Activated T-cell treated with anti-CD3 and anti-CD28 coated beads, Interleukin-2, amount 50 U/mL, for 72 hours (primary cell): ENCODE results near the gene AJM1. TPM values are rescaled to one million over a fixed set of nuclear protein-coding genes. Genes with fewer than 3 reads are reported as not detected.

ENCODE experiments used
- ATAC-seq, 2 donors: fragments of 150-1000 bp; cut with Tn5 transposase; replicated peaks in 1 of 2; 2 replicates each; pipeline ENCODE4 v1.10.0; 2021; ENCODE audit warnings: moderate library complexity in 2 of 2, mild to moderate bottlenecking in 1 of 2
- DNase-seq, 2 donors: peaks; one replicate each; pipeline ENCODE4 v3.0.0; 2021 to 2022; ENCODE audit warnings: mixed read lengths in 1 of 2
- H3K27ac Mint-ChIP-seq: one replicate; pipeline ENCODE4 v1.8.0; 2022; ENCODE audit warnings: mild to moderate bottlenecking, moderate library complexity, mixed read lengths
- H3K27me3 Mint-ChIP-seq: one replicate; pipeline ENCODE4 v1.8.0; 2022; ENCODE audit warnings: low read depth, mixed read lengths
- H3K36me3 Mint-ChIP-seq, 2 donors: one replicate each; pipeline ENCODE4 v1.8.0; 2022; ENCODE audit warnings: mixed read lengths in 2 of 2, mild to moderate bottlenecking in 1 of 2; ENCODE audit not compliant: insufficient read depth in 2 of 2
- H3K4me1 Mint-ChIP-seq: one replicate; pipeline ENCODE4 v1.8.0; 2022; ENCODE audit warnings: low read depth, mixed read lengths
- H3K4me3 Mint-ChIP-seq, 2 donors: one replicate each; pipeline ENCODE4 v1.8.0; 2022; ENCODE audit warnings: mild to moderate bottlenecking in 2 of 2, mixed read lengths in 2 of 2, moderate library complexity in 2 of 2
- H3K9me3 Mint-ChIP-seq, 2 donors: one replicate each; pipeline ENCODE4 v1.8.0; 2022; ENCODE audit warnings: mixed read lengths in 2 of 2
- total RNA-seq, 2 donors: library from RNA; stranded (reverse); gene quantifications; one replicate each; pipeline ENCODE4 v1.2.3, GENCODE V29; 2022

The AJM1 gene
- total RNA-seq, 2 donors from 2014 or later, result 5.3 to 5.7 TPM

- no peaks in the 10 kb centered on the region for H3K27me3 Mint-ChIP-seq
- no peak overlapping the region for H3K27ac Mint-ChIP-seq
- no peaks in the 10 kb centered on the region for H3K9me3 Mint-ChIP-seq
- no peak for ATAC-seq
- no peak overlapping the region for H3K4me3 Mint-ChIP-seq
- H3K4me1 Mint-ChIP-seq, result peaks cover 3% of the 10 kb centered on the region
- DNase-seq, result no peak
- H3K36me3 Mint-ChIP-seq, result no peaks in the 10 kb centered on the region
Measured at GRCh38 chr9:136855461-136856078, 13.3 kb downstream of the AJM1 start.

- H3K27me3 Mint-ChIP-seq, result no peaks in the 10 kb centered on the region
- H3K4me3 Mint-ChIP-seq, result no peak overlapping the region
- H3K27ac Mint-ChIP-seq, result no peak overlapping the region
- no peaks in the 10 kb centered on the region for H3K36me3 Mint-ChIP-seq
- peaks cover 4% of the 10 kb centered on the region for H3K4me1 Mint-ChIP-seq
- no peak for DNase-seq
- H3K9me3 Mint-ChIP-seq, result no peaks in the 10 kb centered on the region
- ATAC-seq, result no peak
Measured at GRCh38 chr9:136856079-136856476, 13.8 kb downstream of the AJM1 start.

- Mint-ChIP-seq H3K9me3 (no peaks in the 10 kb centered on the region), H3K4me3 (no peak overlapping the region), H3K27me3 (no peaks in the 10 kb centered on the region), H3K36me3 (no peaks in the 10 kb centered on the region), H3K4me1 (peaks cover 4% of the 10 kb centered on the region), H3K27ac (no peak overlapping the region)
- no peak for DNase-seq
- no peak for ATAC-seq
Measured at GRCh38 chr9:136856541-136857141, 14.4 kb downstream of the AJM1 start.

GRCh38 chr9:136857166-136857565 lies 14.9 kb downstream of the AJM1 start:
- H3K27ac Mint-ChIP-seq, result no peak overlapping the region
- ATAC-seq, result no peak
- H3K9me3 Mint-ChIP-seq, result no peaks in the 10 kb centered on the region
- DNase-seq, result no peak
- H3K36me3 Mint-ChIP-seq, result peaks cover 0 to 2% of the 10 kb centered on the region in 2 donors
- no peaks in the 10 kb centered on the region for H3K27me3 Mint-ChIP-seq
- H3K4me1 Mint-ChIP-seq, result peaks cover 4% of the 10 kb centered on the region
- no peak overlapping the region for H3K4me3 Mint-ChIP-seq

GRCh38 chr9:136857581-136858412 lies 15.5 kb downstream of the AJM1 start:
- Mint-ChIP-seq H3K36me3 (peaks cover 0 to 4% of the 10 kb centered on the region in 2 donors), H3K27ac (no peak overlapping the region), H3K4me3 (no peak overlapping the region), H3K9me3 (no peaks in the 10 kb centered on the region), H3K27me3 (no peaks in the 10 kb centered on the region), H3K4me1 (peaks cover 4% of the 10 kb centered on the region)
- ATAC-seq (no peak), DNase-seq (no peak)

GRCh38 chr9:136858452-136858843 lies 16.2 kb downstream of the AJM1 start:
- H3K36me3 Mint-ChIP-seq, result peaks cover 2 to 4% of the 10 kb centered on the region in 2 donors

GRCh38 chr9:136858844-136859757 lies 16.8 kb downstream of the AJM1 start:
- no peaks in the 10 kb centered on the region for H3K27me3 Mint-ChIP-seq
- H3K9me3 Mint-ChIP-seq, result no peaks in the 10 kb centered on the region
- H3K36me3 Mint-ChIP-seq, result peaks cover 2 to 4% of the 10 kb centered on the region in 2 donors
- ATAC-seq (no peak), DNase-seq (no peak)
- H3K4me1 Mint-ChIP-seq, result peaks cover 4% of the 10 kb centered on the region
- H3K27ac Mint-ChIP-seq, result no peak overlapping the region
- no peak overlapping the region for H3K4me3 Mint-ChIP-seq

More at GRCh38 chr9:136858452-136858843, 16.2 kb downstream of the AJM1 start:
- ATAC-seq (no peak), DNase-seq (no peak)
- Mint-ChIP-seq H3K4me1 (peaks cover 4% of the 10 kb centered on the region), H3K4me3 (no peak overlapping the region), H3K27ac (no peak overlapping the region), H3K27me3 (no peaks in the 10 kb centered on the region), H3K9me3 (no peaks in the 10 kb centered on the region)

GRCh38 chr9:136860529-136860928 lies 18.3 kb downstream of the AJM1 start:
- Mint-ChIP-seq H3K27me3 (no peaks in the 10 kb centered on the region), H3K36me3 (peaks cover 2 to 6% of the 10 kb centered on the region in 2 donors), H3K4me1 (peaks cover 15% of the 10 kb centered on the region), H3K27ac (no peak overlapping the region), H3K9me3 (no peaks in the 10 kb centered on the region), H3K4me3 (no peak overlapping the region)
- DNase-seq, result no peak
- ATAC-seq, result no peak

GRCh38 chr9:136860933-136861873 lies 18.9 kb downstream of the AJM1 start:
- Mint-ChIP-seq H3K4me1 (peaks cover 16% of the 10 kb centered on the region), H3K9me3 (no peaks in the 10 kb centered on the region), H3K4me3 (no peak overlapping the region), H3K36me3 (peaks cover 4 to 6% of the 10 kb centered on the region in 2 donors), H3K27ac (no peak overlapping the region), H3K27me3 (no peaks in the 10 kb centered on the region)
- DNase-seq, result no peak
- no peak for ATAC-seq

GRCh38 chr9:136861874-136862457 lies 19.7 kb downstream of the AJM1 start:
- H3K4me3 Mint-ChIP-seq, result no peak overlapping the region
- peaks cover 16% of the 10 kb centered on the region for H3K4me1 Mint-ChIP-seq
- ATAC-seq (no peak), DNase-seq (no peak)
- no peaks in the 10 kb centered on the region for H3K27me3 Mint-ChIP-seq
- no peaks in the 10 kb centered on the region for H3K9me3 Mint-ChIP-seq
- peaks cover 4 to 6% of the 10 kb centered on the region in 2 donors for H3K36me3 Mint-ChIP-seq
- H3K27ac Mint-ChIP-seq, result no peak overlapping the region

- H3K4me1 Mint-ChIP-seq, result peaks cover 20% of the 10 kb centered on the region
- DNase-seq (no peak), ATAC-seq (no peak)
- peaks cover 4 to 6% of the 10 kb centered on the region in 2 donors for H3K36me3 Mint-ChIP-seq
- no peaks in the 10 kb centered on the region for H3K9me3 Mint-ChIP-seq
- no peak overlapping the region for H3K4me3 Mint-ChIP-seq
- no peak overlapping the region for H3K27ac Mint-ChIP-seq
- no peaks in the 10 kb centered on the region for H3K27me3 Mint-ChIP-seq
Measured at GRCh38 chr9:136862849-136863622, 20.8 kb downstream of the AJM1 start.
